ENCODE data around the gene CSTPP1.
"Not testable (repeated sequence)": the region's sequence is repeated elsewhere in the genome, so short reads cannot be mapped to it uniquely, and the experiment has no call there.

DNA sequence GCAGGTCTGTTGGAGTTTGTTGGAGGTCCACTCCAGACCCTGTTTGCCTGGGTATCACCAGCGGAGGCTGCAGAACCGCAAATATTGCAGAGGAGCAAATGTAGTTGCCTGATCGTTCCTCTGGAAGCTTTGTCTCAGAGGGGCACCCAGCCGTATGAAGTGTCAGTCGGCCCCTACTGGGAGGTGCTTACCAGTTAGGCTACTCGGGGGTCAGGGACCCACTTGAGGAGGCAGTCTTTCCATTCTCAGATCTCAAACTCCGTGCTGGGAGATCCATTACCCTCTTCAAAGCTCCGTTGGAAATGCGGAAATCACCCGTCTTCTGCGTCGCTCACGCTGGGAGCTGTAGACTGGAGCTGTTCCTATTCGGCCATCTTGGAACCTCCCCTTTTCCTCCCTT, 61.2 kb downstream of the CSTPP1 start:
- TF ChIP-seq, protein P1, sequence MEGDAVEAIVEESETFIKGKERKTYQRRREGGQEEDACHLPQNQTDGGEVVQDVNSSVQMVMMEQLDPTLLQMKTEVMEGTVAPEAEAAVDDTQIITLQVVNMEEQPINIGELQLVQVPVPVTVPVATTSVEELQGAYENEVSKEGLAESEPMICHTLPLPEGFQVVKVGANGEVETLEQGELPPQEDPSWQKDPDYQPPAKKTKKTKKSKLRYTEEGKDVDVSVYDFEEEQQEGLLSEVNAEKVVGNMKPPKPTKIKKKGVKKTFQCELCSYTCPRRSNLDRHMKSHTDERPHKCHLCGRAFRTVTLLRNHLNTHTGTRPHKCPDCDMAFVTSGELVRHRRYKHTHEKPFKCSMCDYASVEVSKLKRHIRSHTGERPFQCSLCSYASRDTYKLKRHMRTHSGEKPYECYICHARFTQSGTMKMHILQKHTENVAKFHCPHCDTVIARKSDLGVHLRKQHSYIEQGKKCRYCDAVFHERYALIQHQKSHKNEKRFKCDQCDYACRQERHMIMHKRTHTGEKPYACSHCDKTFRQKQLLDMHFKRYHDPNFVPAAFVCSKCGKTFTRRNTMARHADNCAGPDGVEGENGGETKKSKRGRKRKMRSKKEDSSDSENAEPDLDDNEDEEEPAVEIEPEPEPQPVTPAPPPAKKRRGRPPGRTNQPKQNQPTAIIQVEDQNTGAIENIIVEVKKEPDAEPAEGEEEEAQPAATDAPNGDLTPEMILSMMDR (IDR thresholded peaks at IDR 0.05) = not testable (repeated sequence)
- TF ChIP-seq EZH2, EZH2phosphoT487 (IDR thresholded peaks at IDR 0.05): not testable (repeated sequence)
